GM12878 (cell line): ENCODE data around the gene MTFMT. TPM values are rescaled to one million over a fixed set of nuclear protein-coding genes. Genes with fewer than 3 reads are reported as not detected.

Experiments
- ATAC-seq: fragments of 200-7000 bp; cut with Tn5 transposase; 3 replicates; pipeline ENCODE4 v1.9.1; 2020; ENCODE audit warnings: mild to moderate bottlenecking, moderate library complexity
- BruUV-seq: library from RNA; stranded (reverse); fragments of 400-500 nt; replicated peaks from 2 replicates; lab custom pipeline; 2021; lab: Mats Ljungman, UMichigan
- CTCF ChIA-PET: fragments of 300-600 bp; sonication (Branson Sonifier 250); formaldehyde crosslinking; extraction: SDS; loops from one replicate; lab custom pipeline; 2021; ENCODE audit warnings: inconsistent platforms; lab: Yijun Ruan, JAX
- POLR2A ChIA-PET: fragments of 350-600 bp; formaldehyde crosslinking; extraction: SDS; loops from one replicate; lab custom pipeline; 2021; ENCODE audit warnings: inconsistent platforms; lab: Charles Lee
- RAD21 ChIA-PET: fragments of 300-600 bp; sonication (Branson Sonifier 250); formaldehyde crosslinking; loops from one replicate; lab custom pipeline; 2023; ENCODE audit warnings: antibody characterized with exemption; ENCODE audit not compliant: unreplicated experiment; lab: Charles Lee
- SMC1A ChIA-PET: fragments of 300-600 bp; sonication (Branson Sonifier 250); formaldehyde crosslinking; loops from one replicate; lab custom pipeline; 2023; ENCODE audit not compliant: unreplicated experiment, uncharacterized antibody; lab: Charles Lee
- DNase-seq: peaks from one replicate; pipeline ENCODE4 v3.0.0-alpha.2; 2011; ENCODE audit warnings: low read depth, low spot score
- FAIRE-seq: peaks from 3 replicates; lab custom pipeline; 2011; peaks lifted over from hg19 to GRCh38; lab: Jason Lieb, UNC
- H2AFZ ChIP-seq: 2 replicates; pipeline ENCODE4 v1.6.0; 2011; ENCODE audit warnings: low read depth, low read length, control low read depth; ENCODE audit not compliant: control insufficient read depth
- H3K27ac ChIP-seq: 2 replicates; pipeline ENCODE4 v1.5.1; 2011; ENCODE audit warnings: control low read depth; ENCODE audit not compliant: control insufficient read depth, insufficient read depth
- H3K27me3 ChIP-seq, 2 experiments: replicated peaks in 1 of 2; 2 replicates each; pipeline versions ENCODE4 v1.6.0 to v1.6.1; 2011; ENCODE audit warnings: low read length in 1 of 2; ENCODE audit not compliant: control insufficient read depth in 2 of 2, insufficient read depth in 2 of 2
- H3K36me3 ChIP-seq, 2 experiments: 2 replicates each; pipeline ENCODE4 v1.5.1; 2011; ENCODE audit warnings: low read length in 1 of 2; ENCODE audit not compliant: control insufficient read depth in 2 of 2, insufficient read depth in 2 of 2
- H3K4me1 ChIP-seq: 2 replicates; pipeline ENCODE4 v1.6.1; 2011; ENCODE audit warnings: mild to moderate bottlenecking, low read length, moderate library complexity, mixed read lengths; ENCODE audit not compliant: control insufficient read depth, insufficient read depth
- H3K4me2 ChIP-seq: 2 replicates; pipeline ENCODE4 v1.6.0; 2011; ENCODE audit warnings: control low read depth; ENCODE audit not compliant: control insufficient read depth, insufficient read depth
- H3K4me3 ChIP-seq: fragments of 200-600 bp; sonication (generic); 2 replicates; pipeline ENCODE4 v1.5.1; 2016
- H3K79me2 ChIP-seq: 2 replicates; pipeline ENCODE4 v1.6.0; 2011; ENCODE audit warnings: low read length; ENCODE audit not compliant: control insufficient read depth, insufficient read depth
- H3K9ac ChIP-seq: 2 replicates; pipeline ENCODE4 v1.8.0; 2011; ENCODE audit warnings: low read length, control low read depth, mixed read lengths; ENCODE audit not compliant: control insufficient read depth, insufficient read depth
- H3K9me3 ChIP-seq: replicated peaks from 3 replicates; pipeline ENCODE4 v1.5.1; 2011; ENCODE audit warnings: mild to moderate bottlenecking, low read length; ENCODE audit not compliant: control insufficient read depth, insufficient read depth
- H4K20me1 ChIP-seq: 2 replicates; pipeline ENCODE4 v1.6.0; 2011; ENCODE audit not compliant: control insufficient read depth, insufficient read depth
- CHD4 ChIP-seq: fragments of 200-600 bp; sonication (generic); IDR thresholded peaks from 2 replicates; pipeline ENCODE4 v1.6.1; 2016; ENCODE audit warnings: mild to moderate bottlenecking
- CREM ChIP-seq: IDR thresholded peaks from 2 replicates; pipeline ENCODE4 v1.6.1; 2014; ENCODE audit warnings: antibody characterized with exemption, low read depth
- FOXK2 ChIP-seq: fragments of 450-650 bp; IDR thresholded peaks from 2 replicates; pipeline ENCODE4 v1.6.1; 2017; ENCODE audit warnings: mild to moderate bottlenecking, moderate library complexity
- HDAC6 ChIP-seq: fragments of 200-600 bp; sonication (generic); IDR thresholded peaks from one replicate; pipeline ENCODE4 v1.8.0; 2017; ENCODE audit warnings: antibody characterized with exemption; ENCODE audit not compliant: unreplicated experiment
- HDGF ChIP-seq: fragments of 450-650 bp; IDR thresholded peaks from 2 replicates; pipeline ENCODE4 v1.6.1; 2016; ENCODE audit warnings: antibody characterized with exemption
- IKZF2 ChIP-seq, 2 experiments: fragments of 450-650 bp; IDR thresholded peaks; 2 replicates each; pipeline ENCODE4 v1.6.1; 2017; ENCODE audit warnings: mild to moderate bottlenecking in 2 of 2, moderate library complexity in 2 of 2
- RB1 ChIP-seq: fragments of 450-650 bp; formaldehyde crosslinking; IDR thresholded peaks from 2 replicates; pipeline ENCODE4 v1.6.1; 2017; ENCODE audit warnings: mild to moderate bottlenecking, borderline replicate concordance
- RBBP5 ChIP-seq: fragments of 200-600 bp; sonication (generic); conservative IDR thresholded peaks from 2 replicates; pipeline ENCODE4 v1.6.1; 2016
- SMAD1 ChIP-seq: fragments of 450-650 bp; IDR thresholded peaks from 2 replicates; pipeline ENCODE4 v1.6.1; 2018; ENCODE audit warnings: mild to moderate bottlenecking, low read depth; ENCODE audit not compliant: partially characterized antibody
- SMC3 ChIP-seq: IDR thresholded peaks from 2 replicates; pipeline ENCODE4 v1.6.1; 2011; ENCODE audit warnings: low read length, improper control_type of control experiment, borderline replicate concordance
- STAT1 ChIP-seq: fragments of 450-650 bp; conservative IDR thresholded peaks from 2 replicates; pipeline ENCODE4 v1.6.1; 2014; ENCODE audit warnings: antibody characterized with exemption, mild to moderate bottlenecking
- STAT3 ChIP-seq: IDR thresholded peaks from 2 replicates; pipeline ENCODE4 v1.6.1; 2011; ENCODE audit warnings: low read depth, low read length, improper control_type of control experiment
- TCF7 ChIP-seq: IDR thresholded peaks from 2 replicates; pipeline ENCODE4 v1.6.1; 2014; ENCODE audit warnings: antibody characterized with exemption, borderline replicate concordance
- ZNF217 ChIP-seq: fragments of 450-650 bp; IDR thresholded peaks from 2 replicates; pipeline ENCODE4 v1.6.1; 2017; ENCODE audit warnings: antibody characterized with exemption, mild to moderate bottlenecking
- ZNF622 ChIP-seq: fragments of 450-650 bp; IDR thresholded peaks from 2 replicates; pipeline ENCODE4 v1.6.1; 2017; ENCODE audit warnings: mild to moderate bottlenecking, inconsistent platforms
- WGBS: methylation state at CpG from one replicate; pipeline ENCODE4 v1.1.6; 2016; ENCODE audit warnings: low lambda C conversion rate; ENCODE audit not compliant: insufficient replicate concordance, insufficient coverage; ENCODE audit errors: missing lambda C conversion rate; 5-methylcytosine and 5-hydroxymethylcytosine counted together
- in situ Hi-C: fragments of 300-500 bp; cut with MboI; formaldehyde crosslinking; loops from 9 replicates; pipeline ENCODE4 v1.14.3; 2018; ENCODE audit warnings: mixed read lengths
- intact Hi-C: fragments of 100-400 bp; cut with micrococcal nuclease; formaldehyde crosslinking; loops from one replicate; pipeline ENCODE4 v1.14.2; 2022; ENCODE audit not compliant: unreplicated experiment
- polyA plus RNA-seq, 11 experiments: library from polyadenylated mRNA; depleted of rRNA in 4 of 11; unstranded in 6 of 11; stranded (reverse) in 5 of 11; fragments of >200 nt; fragmentation: Nextera tagmentation in 4 of 11; fragmentation: Illumina TruSeq in 1 of 11; extraction: Ambion mirVana in 4 of 11; extraction: Trizol in 1 of 11; gene quantifications; 1 replicate in 1 of 11; 2 replicates in 10 of 11; pipeline versions ENCODE4 v1.2.1 to v1.2.3, GENCODE V29; 2011 to 2016; ENCODE audit warnings: inconsistent platforms in 2 of 11, missing spikeins in 2 of 11, low read depth in 1 of 11
- total RNA-seq, 4 experiments: library from RNA; depleted of rRNA in 3 of 4; stranded (reverse); fragments of >200 nt in 3 of 4; fragmentation: Illumina TruSeq in 1 of 4; extraction: Trizol in 1 of 4; gene quantifications; 2 replicates each; pipeline versions ENCODE4 v1.2.1 to v1.2.3, GENCODE V29; 2013 to 2021
- TF ChIP-seq, protein P1 (sequence below): fragments of 450-650 bp; IDR thresholded peaks from 2 replicates; pipeline ENCODE4 v1.6.1; 2016; ENCODE audit warnings: mild to moderate bottlenecking
- TF ChIP-seq, protein P2 (sequence below): fragments of 150-350 bp; IDR thresholded peaks from 2 replicates; pipeline ENCODE4 v1.6.1; 2014; ENCODE audit warnings: mild to moderate bottlenecking, low read depth, low read length
- TF ChIP-seq, protein P3 (sequence below): fragments of 450-650 bp; IDR thresholded peaks from 2 replicates; pipeline ENCODE4 v1.6.1; 2018; ENCODE audit warnings: mild to moderate bottlenecking, low read depth, moderate library complexity; ENCODE audit not compliant: partially characterized antibody

Gene MTFMT
- total and polyA plus RNA-seq, 10 of the 15 experiments (the other 5 are each of a cell fraction or from before 2014, with no cell fraction given), result 1.7 to 29.8 (median 17.4) TPM

DNA sequence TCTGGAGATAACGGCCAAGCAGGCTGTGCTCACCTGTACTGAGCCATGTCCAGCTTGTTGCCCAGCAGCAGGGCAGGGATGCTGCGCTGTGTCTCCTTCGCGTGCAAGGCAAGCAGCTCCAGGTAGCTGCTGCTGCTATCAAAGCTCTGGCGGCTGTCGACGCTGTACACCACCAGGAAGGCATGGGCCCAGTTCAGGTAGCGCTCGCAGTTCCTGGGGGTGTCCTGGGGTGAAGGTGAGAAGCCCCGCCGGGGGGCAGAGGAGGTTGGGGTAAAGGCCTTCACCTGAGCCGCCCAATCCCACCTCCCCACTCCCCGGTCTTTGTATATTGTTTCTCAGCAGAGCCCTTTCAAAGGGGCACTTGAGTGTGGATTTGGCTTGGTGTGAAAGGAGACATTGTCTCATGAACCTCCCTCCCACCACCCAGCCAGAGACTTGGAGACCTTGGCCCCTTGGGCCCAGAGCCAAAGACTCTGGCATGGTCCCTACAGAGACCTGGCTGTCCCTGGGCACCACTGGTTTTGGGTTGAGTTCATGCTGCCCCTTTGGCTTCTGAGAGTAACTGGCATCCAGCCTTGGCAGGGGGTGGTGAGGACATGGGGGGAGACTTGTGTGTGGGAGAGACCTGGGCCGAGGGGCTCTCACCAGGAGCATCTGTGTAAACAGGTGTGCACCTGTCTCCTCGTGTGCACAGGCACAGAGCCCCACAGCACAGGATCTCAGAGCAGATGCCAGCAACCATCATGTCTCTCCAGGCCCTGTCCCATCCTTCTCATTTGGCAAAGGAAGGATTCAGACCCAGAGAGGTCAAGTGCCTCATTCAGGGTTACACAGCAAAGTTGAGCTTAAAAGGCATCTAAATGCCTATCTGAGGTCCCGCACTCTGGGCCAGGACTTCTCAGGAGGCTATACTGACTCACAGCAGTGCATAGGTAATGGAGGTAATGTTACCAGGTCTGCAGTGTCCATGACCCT, 29.2 kb upstream of the MTFMT start (continued):
- TF ChIP-seq CREM, result no peak
- no peak for TF ChIP-seq STAT3

DNA sequence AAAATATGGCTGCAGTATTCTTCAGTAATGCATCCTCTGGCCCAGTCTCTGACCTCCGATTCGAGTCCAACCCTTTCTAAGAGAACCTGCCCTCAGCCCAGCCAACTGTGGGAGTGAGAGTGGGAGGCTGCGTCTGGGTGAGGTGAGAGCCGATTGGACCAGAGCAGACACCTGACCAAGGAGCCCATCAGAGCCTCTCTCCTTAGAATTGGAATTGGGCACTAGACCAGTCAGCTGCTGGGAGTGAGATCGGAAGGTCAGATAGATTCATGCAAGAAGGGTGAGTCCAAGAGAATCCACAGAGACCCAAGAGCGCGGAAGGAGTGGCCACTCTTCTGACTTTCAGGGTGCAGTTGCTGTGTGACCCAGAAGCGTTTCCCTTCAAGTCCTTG, 28.1 kb upstream of the MTFMT start:
- Histone ChIP-seq H3K4me3 (no peak overlapping the region), H3K4me1 (no peaks in the 10 kb centered on the region), H2AFZ (no peak overlapping the region), H3K27ac (no peak overlapping the region), H3K36me3 (no peaks in the 10 kb centered on the region), H3K4me2 (no peak overlapping the region), H3K9ac (no peak overlapping the region), H3K9me3 (no peaks in the 10 kb centered on the region), H3K27me3 (no peaks in the 10 kb centered on the region), H4K20me1 (no peaks in the 10 kb centered on the region), H3K79me2 (no peaks in the 10 kb centered on the region)
- RAD21 ChIA-PET, result no interaction called here
- intact Hi-C loops, result no loop called here
- WGBS, result 74% methylated on average over 8 of the region's 8 CpGs
- POLR2A ChIA-PET, result no interaction called here
- TF ChIP-seq FOXK2, result no peak
- no peak for TF ChIP-seq SMC3
- no peak for TF ChIP-seq RBBP5
- TF ChIP-seq, protein P1, sequence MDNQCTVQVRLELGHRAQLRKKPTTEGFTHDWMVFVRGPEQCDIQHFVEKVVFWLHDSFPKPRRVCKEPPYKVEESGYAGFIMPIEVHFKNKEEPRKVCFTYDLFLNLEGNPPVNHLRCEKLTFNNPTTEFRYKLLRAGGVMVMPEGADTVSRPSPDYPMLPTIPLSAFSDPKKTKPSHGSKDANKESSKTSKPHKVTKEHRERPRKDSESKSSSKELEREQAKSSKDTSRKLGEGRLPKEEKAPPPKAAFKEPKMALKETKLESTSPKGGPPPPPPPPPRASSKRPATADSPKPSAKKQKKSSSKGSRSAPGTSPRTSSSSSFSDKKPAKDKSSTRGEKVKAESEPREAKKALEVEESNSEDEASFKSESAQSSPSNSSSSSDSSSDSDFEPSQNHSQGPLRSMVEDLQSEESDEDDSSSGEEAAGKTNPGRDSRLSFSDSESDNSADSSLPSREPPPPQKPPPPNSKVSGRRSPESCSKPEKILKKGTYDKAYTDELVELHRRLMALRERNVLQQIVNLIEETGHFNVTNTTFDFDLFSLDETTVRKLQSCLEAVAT, result no peak
- TF ChIP-seq, protein P2, sequence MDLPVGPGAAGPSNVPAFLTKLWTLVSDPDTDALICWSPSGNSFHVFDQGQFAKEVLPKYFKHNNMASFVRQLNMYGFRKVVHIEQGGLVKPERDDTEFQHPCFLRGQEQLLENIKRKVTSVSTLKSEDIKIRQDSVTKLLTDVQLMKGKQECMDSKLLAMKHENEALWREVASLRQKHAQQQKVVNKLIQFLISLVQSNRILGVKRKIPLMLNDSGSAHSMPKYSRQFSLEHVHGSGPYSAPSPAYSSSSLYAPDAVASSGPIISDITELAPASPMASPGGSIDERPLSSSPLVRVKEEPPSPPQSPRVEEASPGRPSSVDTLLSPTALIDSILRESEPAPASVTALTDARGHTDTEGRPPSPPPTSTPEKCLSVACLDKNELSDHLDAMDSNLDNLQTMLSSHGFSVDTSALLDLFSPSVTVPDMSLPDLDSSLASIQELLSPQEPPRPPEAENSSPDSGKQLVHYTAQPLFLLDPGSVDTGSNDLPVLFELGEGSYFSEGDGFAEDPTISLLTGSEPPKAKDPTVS, result no peak
- no peak for TF ChIP-seq IKZF2 (IDR thresholded peaks at IDR 0.05)
- TF ChIP-seq, protein P3, sequence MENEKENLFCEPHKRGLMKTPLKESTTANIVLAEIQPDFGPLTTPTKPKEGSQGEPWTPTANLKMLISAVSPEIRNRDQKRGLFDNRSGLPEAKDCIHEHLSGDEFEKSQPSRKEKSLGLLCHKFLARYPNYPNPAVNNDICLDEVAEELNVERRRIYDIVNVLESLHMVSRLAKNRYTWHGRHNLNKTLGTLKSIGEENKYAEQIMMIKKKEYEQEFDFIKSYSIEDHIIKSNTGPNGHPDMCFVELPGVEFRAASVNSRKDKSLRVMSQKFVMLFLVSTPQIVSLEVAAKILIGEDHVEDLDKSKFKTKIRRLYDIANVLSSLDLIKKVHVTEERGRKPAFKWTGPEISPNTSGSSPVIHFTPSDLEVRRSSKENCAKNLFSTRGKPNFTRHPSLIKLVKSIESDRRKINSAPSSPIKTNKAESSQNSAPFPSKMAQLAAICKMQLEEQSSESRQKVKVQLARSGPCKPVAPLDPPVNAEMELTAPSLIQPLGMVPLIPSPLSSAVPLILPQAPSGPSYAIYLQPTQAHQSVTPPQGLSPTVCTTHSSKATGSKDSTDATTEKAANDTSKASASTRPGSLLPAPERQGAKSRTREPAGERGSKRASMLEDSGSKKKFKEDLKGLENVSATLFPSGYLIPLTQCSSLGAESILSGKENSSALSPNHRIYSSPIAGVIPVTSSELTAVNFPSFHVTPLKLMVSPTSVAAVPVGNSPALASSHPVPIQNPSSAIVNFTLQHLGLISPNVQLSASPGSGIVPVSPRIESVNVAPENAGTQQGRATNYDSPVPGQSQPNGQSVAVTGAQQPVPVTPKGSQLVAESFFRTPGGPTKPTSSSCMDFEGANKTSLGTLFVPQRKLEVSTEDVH, result no peak
- no peak for TF ChIP-seq ZNF217
- no peak for TF ChIP-seq TCF7
- no peak for TF ChIP-seq STAT1
- TF ChIP-seq ZNF622, result no peak
- TF ChIP-seq HDGF, result no peak
- no peak for TF ChIP-seq CHD4
- TF ChIP-seq HDAC6, result no peak
- no peak for TF ChIP-seq SMAD1
- no peak for TF ChIP-seq RB1
- FAIRE-seq (no peak), DNase-seq (no peak), ATAC-seq (no peak)
- CTCF ChIA-PET, result interaction anchor here (0.9 to 1.2 kb wide), 2 partner anchors 24 kb away, joined by 3 to 4 read pairs; no protein-coding TSS in a partner anchor
- BruUV-seq, result no TSS peak
- in situ Hi-C loops, result no loop called here
- SMC1A ChIA-PET, result no interaction called here
